ENCODE measurements around the gene LAMC3. TPM values are rescaled to one million over a fixed set of nuclear protein-coding genes. Genes with fewer than 3 reads are reported as not detected.

The LAMC3 gene
- total RNA-seq, 2 experiments from 2014 or later = 0.19 to 2.2 TPM

DNA sequence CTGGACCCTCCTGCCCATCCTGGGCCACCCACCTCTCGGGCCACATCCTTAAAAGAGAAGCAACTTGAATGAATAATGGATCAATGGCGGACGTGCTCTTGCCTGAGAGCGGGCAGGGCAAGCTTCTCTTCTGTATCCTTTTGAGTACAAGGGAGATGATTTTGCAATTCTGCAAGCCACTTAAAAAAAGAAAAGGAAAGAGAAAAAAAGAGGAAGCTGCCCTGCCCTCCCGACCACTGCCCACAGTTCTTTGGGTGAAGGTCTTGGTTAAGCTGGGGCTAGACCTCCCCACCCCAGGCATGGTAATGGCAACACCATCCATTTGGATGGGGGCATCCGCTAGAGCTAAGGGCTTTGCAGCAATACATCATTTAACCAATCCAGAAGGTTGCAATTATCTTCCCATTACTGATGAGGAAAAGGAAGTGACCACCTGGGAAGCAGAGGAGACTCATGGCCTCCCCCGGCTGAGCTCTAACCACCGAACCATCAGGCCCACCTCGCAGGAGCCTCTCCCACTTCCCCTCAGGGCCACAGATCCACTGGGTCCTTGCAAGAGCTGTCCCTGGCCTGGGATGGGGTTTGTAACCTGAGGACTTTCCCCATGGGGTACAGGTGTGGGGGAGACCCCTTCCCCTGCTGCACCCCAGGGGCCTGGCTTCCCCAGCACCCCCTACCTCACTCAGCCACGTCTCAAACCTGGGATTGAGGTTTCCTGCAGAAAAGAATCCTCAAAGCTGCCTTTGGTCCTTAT, 27.8 kb upstream of the LAMC3 start:
- Histone ChIP-seq H3K9me3 (ENCODE audit: low read length) (no peaks in the 10 kb centered on the region), H3K4me1 (ENCODE audit: insufficient read depth, low read length, poor library complexity, severe bottlenecking) (no peaks in the 10 kb centered on the region), H3K36me3 (ENCODE audit: insufficient read depth, low read length) (no peaks in the 10 kb centered on the region), H4K20me1 (ENCODE audit: insufficient read depth, low read length) (no peaks in the 10 kb centered on the region), H3K9me2 (ENCODE audit: insufficient read depth, low read length) (no peaks in the 10 kb centered on the region), H2AFZ (ENCODE audit: low read length) (no peak overlapping the region), H3K4me2 (ENCODE audit: low read length) (no peak overlapping the region), H3K4me3 (ENCODE audit: low read depth, low read length, poor library complexity, severe bottlenecking) (no peak overlapping the region), H3K27ac (ENCODE audit: low read depth, low read length, poor library complexity, severe bottlenecking) (no peak overlapping the region), H3K79me2 (ENCODE audit: insufficient read depth, low read depth, low read length) (no peaks in the 10 kb centered on the region)
- intact Hi-C loops (cut with micrococcal nuclease; ENCODE audit: unreplicated experiment) = no loop called here
- no peak for DNase-seq (ENCODE audit: low spot score)
- TF ChIP-seq EZH2phosphoT487 (IDR thresholded peaks at IDR 0.05; ENCODE audit: borderline replicate concordance, low read depth, low read length) = no peak
- no peak for TF ChIP-seq CTCF (conservative IDR thresholded peaks at IDR 0.05; ENCODE audit: low read length)
- no TSS peak for BruUV-seq (replicated peaks)
- ChIA-PET CTCF (ENCODE audit: unreplicated experiment) (no interaction called here), POLR2A (no interaction called here)

GRCh38 chr9:130981756-130982137, 27.2 kb upstream of the LAMC3 start:
- POLR2A ChIA-PET = no interaction called here
- H3K4me2 ChIP-seq (ENCODE audit: low read length) = no peak overlapping the region
- H3K36me3 ChIP-seq (ENCODE audit: insufficient read depth, low read length) = no peaks in the 10 kb centered on the region
- CTCF ChIA-PET (ENCODE audit: unreplicated experiment) = no interaction called here
- DNase-seq (ENCODE audit: low spot score) = no peak
- H2AFZ ChIP-seq (ENCODE audit: low read length) = no peak overlapping the region
- no peaks in the 10 kb centered on the region for H3K9me3 ChIP-seq (ENCODE audit: low read length)
- no peaks in the 10 kb centered on the region for H4K20me1 ChIP-seq (ENCODE audit: insufficient read depth, low read length)
- BruUV-seq (replicated peaks) = no TSS peak
- intact Hi-C loops (cut with micrococcal nuclease; ENCODE audit: unreplicated experiment) = no loop called here
- H3K9me2 ChIP-seq (ENCODE audit: insufficient read depth, low read length) = no peaks in the 10 kb centered on the region
- no peak overlapping the region for H3K4me3 ChIP-seq (ENCODE audit: low read depth, low read length, poor library complexity, severe bottlenecking)
- H3K4me1 ChIP-seq (ENCODE audit: insufficient read depth, low read length, poor library complexity, severe bottlenecking) = no peaks in the 10 kb centered on the region
- TF ChIP-seq CTCF (conservative IDR thresholded peaks at IDR 0.05; ENCODE audit: low read length) = no peak
- no peak for TF ChIP-seq EZH2phosphoT487 (IDR thresholded peaks at IDR 0.05; ENCODE audit: borderline replicate concordance, low read depth, low read length)
- H3K27ac ChIP-seq (ENCODE audit: low read depth, low read length, poor library complexity, severe bottlenecking) = no peak overlapping the region
- H3K79me2 ChIP-seq (ENCODE audit: insufficient read depth, low read depth, low read length) = no peaks in the 10 kb centered on the region

- Histone ChIP-seq H3K79me2 (ENCODE audit: insufficient read depth, low read depth, low read length) (no peaks in the 10 kb centered on the region), H3K36me3 (ENCODE audit: insufficient read depth, low read length) (no peaks in the 10 kb centered on the region), H3K9me3 (ENCODE audit: low read length) (no peaks in the 10 kb centered on the region), H3K4me2 (ENCODE audit: low read length) (no peak overlapping the region), H2AFZ (ENCODE audit: low read length) (no peak overlapping the region), H3K27ac (ENCODE audit: low read depth, low read length, poor library complexity, severe bottlenecking) (no peak overlapping the region), H3K4me1 (ENCODE audit: insufficient read depth, low read length, poor library complexity, severe bottlenecking) (no peaks in the 10 kb centered on the region), H3K9me2 (ENCODE audit: insufficient read depth, low read length) (no peaks in the 10 kb centered on the region), H4K20me1 (ENCODE audit: insufficient read depth, low read length) (no peaks in the 10 kb centered on the region), H3K4me3 (ENCODE audit: low read depth, low read length, poor library complexity, severe bottlenecking) (no peak overlapping the region)
- CTCF ChIA-PET (ENCODE audit: unreplicated experiment) = no interaction called here
- POLR2A ChIA-PET = no interaction called here
- TF ChIP-seq CTCF (conservative IDR thresholded peaks at IDR 0.05; ENCODE audit: low read length) (no peak), EZH2phosphoT487 (IDR thresholded peaks at IDR 0.05; ENCODE audit: borderline replicate concordance, low read depth, low read length) (no peak)
- no TSS peak for BruUV-seq (replicated peaks)
- intact Hi-C loops (cut with micrococcal nuclease; ENCODE audit: unreplicated experiment) = no loop called here
- no peak for DNase-seq (ENCODE audit: low spot score)
These were observed 26.2 kb upstream of the LAMC3 start for GRCh38 chr9:130982636-130983358.
